HG03280 (cell line): ENCODE data around the gene PCYT2.

ENCODE experiments used
- ATAC-seq: cut with Tn5 transposase; IDR thresholded peaks from one replicate; pipeline ENCODE4 v1.9.1; 2021; ENCODE audit warnings: mild to moderate bottlenecking, moderate library complexity; ENCODE audit not compliant: unreplicated experiment

Gene PCYT2

GRCh38 chr17:81877569-81877968 lies 33.6 kb downstream of the PCYT2 start:
- ATAC-seq: no peak

DNA sequence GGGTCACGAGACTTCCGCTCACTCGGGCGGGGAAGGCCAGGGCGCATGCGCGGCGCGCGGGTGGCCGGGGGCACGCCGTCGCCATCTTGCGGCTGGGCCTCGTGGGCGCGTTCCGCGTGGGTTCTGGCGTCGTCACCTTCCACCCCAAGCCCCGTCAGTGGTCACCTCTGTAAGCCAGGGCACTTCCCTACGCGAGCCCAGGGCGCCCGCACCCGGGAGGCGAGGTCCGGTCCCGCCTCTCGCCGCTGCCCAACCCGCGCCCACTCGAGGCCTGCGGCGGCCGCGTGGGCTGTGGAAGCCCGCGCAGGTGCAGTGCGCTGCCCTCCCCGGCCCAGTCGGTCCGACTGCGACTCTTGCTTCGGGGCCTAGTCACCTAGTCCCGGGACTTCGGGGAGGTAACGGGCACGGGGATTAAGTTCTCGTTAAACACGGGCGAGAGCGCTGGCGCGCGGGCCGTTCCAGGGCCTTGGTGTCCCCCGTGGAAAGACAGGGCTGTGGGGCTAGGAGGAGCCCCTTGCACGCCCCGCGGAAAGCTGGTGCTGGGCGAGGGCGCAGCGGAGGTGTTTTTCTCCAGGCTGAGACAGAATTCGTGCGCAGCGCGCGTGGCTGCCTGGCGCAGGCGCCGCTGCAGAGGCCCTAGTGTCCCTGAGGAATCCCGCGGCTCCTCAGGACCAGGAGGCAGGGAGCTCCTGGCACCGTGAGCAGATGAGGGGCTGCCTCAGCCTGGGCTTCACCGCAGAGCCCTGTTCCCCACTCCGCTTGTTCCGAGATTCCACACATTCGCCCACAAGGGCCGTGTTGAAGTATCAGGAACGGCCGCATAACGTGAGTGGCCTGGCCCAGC lies 39.6 kb downstream of the PCYT2 start:
- peak; percentile 56 for ATAC-seq

DNA sequence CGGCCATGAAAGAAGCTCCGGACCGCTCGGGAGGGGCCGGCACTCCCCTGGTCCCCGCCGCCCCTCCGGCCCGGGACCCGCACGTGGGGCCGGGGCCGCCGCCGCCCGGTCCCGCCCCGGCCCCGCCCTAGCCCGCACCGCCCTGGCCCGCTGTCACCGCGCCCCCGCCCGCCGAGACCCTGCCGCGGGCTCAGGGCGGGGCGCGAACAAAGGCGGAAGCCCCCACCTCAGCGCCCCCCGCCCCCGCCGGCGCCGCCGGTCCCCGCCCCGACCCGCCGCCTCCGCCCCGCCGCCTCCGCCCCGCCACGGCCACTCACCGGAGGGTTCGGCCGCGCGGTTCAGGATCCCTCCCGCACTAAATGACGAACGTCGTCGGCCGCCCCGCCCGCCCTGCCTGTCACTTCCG lies 40.2 kb downstream of the PCYT2 start, which contains the start of gene ARHGDIA:
Gene ARHGDIA (minus strand): TSS at position 357 of the 406 bp plus-strand sequence. CDS start 1,407 bp downstream, outside the sequence.
- ATAC-seq: peak; percentile 24

DNA sequence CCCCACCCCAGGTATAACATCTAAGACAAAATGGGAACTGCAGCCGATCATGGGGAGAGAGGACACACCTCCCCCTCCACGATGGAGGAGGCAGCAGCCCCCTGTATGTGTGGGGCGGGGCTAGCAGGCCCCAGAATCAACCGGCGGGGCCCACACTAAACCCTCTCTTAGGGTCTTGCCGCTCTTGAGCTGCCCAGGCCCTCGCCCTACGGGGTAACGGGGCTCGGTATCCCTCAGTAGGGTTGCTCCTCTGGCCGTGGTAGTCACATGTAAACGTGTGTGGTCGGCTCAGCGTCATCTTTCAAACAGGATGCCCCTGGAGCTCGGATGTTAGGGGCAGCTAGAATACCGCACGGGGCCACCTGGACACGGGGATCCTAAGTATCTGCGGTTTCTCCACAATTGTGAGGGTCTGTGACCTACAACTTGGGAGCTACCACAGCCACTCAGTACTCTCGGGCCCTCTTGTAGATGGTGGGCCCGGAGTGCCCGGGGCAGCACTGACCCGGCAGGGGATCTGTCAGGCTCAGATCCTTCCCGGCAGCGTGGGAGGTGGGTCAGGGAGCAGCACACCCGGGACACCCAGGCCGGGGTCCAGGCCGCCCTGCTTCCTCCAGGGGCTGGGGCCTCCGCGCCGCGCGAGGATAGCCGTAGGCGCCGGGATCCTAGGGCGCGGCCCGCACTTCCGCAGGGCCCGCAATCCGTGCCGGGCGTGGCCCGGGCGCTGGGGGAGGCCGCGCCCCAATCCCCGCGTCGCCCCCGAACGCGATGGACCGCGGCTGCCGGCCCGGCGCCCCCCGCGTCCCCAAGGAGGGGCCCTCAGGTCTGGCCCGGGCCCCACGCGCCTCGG lies 40.8 kb downstream of the PCYT2 start:
- peak; percentile 12 for ATAC-seq

DNA sequence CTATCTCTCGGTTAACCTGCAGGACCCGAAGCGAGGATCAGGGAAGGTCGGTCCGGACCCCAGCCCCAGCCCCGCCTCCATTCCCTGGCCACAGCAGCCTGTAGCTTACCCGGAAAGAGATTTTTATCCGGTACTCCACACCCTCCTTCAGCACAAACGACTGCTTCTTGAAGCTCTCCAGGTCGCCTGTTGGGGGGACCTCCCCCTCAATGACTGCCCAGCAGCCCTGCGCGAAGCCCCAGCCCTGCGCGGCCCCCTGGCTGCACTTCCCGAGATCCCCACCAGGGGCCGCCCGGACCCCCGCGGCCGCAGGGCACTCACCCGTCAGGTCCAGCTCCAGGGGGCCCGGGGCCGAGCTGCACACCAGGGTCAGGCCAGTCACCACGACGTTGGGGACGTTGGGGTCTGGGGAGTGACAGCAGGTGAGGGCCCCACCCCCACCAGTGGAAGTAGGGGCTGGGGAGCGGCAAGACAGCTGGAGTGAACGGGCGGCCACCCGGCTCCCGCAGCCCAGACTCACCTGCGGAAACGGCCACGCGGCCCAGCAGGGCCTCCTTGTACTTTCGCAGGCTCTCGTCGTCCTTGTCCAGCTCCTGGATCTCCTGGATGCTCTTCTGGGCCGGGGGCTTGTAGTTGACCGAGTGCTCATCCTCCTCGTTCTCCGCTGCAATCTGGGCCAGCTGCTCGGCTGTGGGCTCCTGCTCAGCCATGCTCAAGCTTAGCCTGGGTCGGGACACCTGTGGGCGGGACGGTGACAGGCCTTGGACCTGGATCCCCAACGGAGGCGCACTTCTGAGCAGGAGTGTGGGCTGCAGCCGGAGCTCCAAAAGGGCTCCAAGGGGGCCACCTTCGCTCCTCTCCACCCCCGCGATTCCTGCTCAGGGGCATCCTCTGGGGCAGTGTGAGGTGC lies 41.7 kb downstream of the PCYT2 start:
- no peak for ATAC-seq

- ATAC-seq: no peak
These were observed 42.5 kb downstream of the PCYT2 start for GRCh38 chr17:81868674-81869220.

DNA sequence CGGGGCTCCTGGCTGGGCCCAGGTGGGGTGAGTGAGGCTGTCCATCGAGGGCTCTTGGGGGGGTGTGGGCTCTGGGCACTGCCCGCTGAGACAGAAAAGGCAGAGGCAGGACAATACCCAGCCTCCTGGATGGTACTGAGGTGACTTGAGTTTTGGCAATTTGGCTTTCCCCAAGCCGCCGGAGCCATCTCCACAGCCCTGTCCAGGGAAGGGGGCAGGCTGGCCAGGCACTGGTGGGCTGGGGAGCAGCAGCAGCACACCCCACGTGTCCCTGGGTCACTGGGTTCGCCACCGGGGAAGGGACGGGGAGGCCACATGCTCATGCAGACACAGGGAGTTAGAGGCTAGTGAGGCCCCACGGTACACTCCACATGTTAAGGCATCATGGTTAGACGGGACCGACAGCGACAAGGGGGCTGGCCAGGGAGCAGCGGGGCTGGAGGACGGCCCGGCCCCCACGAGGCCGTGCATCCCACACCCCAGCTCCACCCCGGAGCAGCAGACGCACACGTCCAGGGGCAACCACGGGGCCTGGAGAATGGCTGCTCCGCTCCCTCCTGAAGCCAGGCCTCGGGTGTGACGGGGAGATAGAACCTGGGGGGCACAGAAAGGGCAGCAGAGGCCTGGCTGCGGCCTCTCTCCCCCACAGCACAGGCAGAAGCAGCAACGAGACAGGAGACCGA lies 43.1 kb downstream of the PCYT2 start:
- no peak for ATAC-seq

- no peak for ATAC-seq
These were observed 43.8 kb downstream of the PCYT2 start for GRCh38 chr17:81867170-81867990.

DNA sequence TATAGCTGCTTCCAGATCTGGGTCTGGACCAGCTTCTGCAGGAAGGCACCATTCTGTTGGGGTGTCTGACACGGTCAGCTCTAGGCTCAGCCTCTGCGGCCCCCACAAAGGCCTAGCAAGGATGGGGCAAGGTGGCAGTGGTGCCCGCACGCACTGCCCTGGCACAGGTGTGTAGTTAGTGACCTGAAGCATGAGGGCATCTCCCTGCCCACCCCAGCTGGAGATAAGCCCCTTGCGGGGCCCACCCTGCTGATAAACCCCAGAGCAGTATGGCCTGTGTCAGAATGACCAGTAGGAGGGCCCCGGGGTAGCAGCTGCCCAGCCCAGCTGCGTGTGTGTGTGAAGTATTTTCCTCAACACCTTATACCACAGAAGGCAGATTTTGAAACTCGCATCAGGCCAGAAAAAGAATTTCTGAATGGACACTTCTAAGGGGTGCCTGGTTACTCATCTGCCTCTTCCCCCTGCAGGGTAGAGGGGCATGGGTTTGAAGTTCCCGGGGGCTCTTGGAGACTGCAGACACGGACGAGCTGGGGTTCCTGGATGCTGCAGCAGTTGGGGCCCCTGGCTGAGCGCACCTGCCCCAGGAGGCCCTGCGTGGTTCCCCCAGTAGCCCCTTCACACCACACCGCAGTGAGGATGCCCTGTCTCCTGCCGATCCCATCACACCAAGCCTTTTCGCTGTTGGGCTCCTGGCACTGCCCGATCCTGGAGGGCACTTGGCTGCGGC lies 44.6 kb downstream of the PCYT2 start:
- ATAC-seq: no peak

DNA sequence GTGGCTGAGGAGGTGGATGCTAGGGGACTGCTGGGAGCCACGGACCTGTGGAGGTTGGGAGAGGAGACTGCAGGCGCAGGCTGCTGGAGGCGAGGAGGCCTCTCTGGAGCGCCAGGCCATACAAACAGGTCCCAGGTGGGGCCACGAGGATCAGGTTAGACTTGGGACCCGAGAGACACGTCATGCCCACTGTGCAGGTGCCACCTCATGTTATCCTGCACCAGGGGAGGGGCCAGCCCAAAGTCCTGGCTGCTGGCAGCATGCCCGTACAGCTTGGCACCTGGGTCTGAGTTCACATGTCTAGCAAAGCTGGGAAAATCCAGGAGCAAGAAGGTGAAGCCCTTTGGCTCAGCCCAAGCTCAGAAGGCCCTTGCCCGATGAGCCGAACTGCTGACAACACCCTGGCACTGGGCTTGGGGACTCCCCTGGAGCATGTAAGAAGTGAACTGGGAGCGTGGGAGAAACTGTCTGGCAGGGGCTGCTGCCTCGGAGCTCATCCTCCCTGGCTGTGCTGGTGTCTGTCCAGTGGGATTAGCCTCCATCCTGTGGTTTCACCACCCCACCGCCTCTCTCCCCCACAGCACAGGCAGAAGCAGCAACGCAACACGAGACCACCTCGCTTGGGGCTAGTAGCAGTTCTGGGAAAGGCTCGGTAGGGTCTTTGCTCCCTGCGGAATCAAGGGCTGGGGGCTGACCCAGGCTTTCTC lies 45.3 kb downstream of the PCYT2 start:
- no peak for ATAC-seq

GRCh38 chr17:81865358-81865732 lies 45.9 kb downstream of the PCYT2 start:
- ATAC-seq: no peak

DNA sequence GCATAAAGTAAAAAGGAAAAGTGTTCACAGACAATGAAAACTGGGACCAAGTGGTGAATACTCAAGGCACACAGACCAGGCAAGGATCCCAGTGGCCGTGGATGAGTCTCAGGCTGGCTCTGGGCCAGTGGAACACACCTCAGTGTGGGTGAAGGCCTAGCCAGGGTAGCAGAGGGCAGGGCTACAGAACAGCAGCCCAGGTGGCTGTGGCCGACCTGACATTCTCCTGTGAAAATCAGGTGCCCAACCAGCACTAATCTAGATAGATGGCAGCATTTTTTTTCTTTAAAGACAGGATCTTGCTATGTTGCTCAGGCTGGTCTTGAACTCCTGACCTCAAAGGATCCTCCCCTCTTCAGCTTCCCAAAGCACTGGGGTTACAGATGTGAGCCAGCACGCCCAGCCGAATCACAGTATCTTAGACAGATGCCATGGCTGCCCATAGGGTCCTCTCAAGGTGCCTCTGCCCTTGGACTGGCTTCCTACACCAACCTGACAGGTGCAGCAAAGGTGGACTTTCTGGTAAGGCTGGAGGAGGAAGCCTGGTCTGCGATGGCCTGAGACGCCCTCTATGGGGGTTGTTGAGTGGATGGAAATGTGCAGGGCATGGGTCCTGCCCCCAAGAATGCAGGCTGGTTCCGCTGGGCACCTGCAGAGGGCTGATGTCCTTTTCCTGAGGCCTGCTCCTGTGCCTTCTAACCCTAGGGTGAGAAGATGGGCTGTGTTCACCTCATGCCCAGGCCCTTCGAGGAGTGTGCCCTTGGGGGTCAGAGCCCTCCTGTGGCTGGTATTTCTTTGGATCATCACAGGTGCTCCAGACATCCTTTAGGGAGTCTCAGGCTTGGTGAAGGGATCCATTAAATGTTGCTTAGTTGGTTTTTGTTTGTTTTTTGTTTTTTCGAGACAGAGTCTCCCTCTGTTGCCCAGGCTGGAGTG lies 47.1 kb downstream of the PCYT2 start:
- ATAC-seq: no peak

DNA sequence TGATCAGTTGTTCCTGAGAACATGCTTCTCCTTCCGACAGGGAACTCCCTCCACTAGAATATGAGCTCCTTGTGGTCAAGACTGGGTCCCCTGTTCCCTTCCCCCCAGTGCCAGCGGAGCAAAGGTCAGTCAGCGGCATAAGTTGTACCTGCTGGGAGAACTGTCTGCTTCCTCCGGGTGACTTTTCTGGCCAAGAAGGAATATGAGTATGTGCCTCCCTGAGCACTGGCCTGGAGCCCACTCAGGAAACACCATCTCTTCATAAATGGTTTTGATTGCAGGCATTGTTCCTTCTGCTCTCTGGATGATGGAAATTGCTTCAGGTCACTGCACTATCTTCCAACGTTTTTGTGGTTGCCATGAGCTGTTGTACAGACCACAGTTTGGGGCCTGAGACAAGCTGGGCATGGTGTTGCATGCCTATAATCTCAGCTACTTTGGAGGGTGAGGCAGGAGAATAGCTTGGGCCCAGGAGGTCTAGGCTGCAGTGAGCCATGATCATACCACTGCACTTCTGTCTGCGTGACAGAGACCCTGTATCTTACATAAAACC lies 48.0 kb downstream of the PCYT2 start:
- no peak for ATAC-seq

DNA sequence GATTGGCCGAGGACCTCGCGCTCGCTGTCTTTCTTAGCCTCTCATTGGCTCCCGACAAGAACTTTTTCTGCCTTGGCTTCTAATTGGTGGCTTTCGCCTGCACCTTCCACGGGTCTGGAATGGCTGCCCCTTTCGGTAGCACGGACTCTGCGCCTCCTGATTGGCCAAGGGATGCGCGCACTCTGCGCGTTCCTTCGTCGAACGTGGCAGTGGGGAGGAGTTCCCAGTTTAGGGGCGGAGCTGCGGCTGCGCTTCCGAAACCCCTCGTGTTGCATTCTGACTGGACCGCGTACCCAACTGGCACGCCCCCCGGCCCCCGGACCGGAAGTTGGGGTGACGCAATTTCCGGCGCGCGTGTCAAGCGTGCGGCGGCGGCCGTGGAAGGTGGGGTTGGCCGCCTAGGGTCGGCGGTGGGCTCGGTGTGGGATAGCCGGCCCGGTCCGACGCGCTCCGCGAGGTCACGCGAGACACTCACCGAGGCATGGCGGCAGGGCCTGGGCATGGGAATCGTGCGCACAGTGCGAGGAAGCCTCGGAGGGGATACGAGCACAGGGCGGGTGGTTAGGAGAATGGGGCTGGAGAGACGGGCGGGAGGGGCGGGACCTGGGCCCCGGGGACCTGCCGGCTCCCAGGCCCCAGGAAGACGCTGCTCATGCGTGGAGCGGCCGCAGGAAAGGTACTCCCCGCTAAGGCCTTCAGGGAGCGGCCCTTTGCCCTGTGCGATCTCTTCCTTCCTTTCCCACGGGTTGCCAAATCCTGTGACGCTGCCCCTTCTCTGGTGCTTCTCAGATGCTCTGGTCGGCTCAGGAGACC lies 50.2 kb downstream of the PCYT2 start:
- peak; percentile 80 for ATAC-seq

- peak; percentile 3 for ATAC-seq
These were observed 51.1 kb downstream of the PCYT2 start, which contains the start of gene P4HB for GRCh38 chr17:81859906-81860755. TSS of gene P4HB (minus strand) at chr17:81860535. CDS start at chr17:81860471, 64 bp downstream.
